SHP77 treated with DMSO at 0.1 percent for 48 hours (cell line): ENCODE results near the gene SLC25A15.

Source experiments
- DNase-seq: peaks from one replicate; lab custom pipeline; 2025; lab: John Stamatoyannopoulos, UW

SLC25A15 gene

DNA sequence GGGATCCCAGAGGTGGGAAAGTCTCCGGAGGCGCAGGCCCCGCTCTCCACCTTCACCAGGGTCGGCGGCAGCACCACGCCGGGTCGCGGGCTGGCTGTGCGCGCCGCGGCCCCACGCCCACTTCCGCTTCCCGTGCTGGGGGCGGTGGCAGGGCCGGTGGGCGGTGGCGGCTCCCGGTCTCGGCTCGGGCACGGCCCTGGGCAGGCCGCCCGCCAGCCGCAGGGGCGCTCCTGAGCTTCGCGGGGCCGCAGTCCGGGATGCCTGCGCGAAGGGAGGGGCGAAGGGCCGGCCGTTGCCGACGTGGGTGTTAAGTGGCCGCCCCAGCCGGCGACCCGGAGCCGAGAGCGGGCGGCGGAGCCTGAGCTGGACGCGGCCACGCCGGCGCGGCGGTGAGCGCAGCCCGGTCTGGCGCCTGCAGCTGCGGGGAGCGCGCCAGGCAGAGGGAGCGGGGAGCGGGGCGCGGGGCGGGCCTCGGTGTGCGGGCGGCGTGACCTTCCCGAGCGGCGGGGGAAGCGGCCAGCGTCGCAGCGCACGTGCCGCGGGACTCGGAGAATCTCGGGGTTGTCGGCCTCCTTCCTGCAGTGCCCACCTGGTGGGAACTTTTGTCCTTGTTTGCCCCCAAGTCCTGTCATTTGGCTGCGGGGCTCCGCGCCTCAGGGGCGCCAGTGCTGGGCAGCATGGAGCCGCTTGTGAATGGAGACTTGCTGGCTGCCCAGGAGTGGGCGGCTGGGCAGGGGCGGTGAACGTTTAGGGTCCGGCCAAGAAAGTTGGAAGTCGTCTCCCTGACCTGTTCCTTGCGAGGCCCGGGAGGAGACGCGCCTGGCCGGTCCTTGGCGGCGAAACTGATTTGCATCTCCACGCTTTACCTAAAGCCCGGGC is at the start of gene SLC25A15:
SLC25A15 (plus strand) TSS at position 337 of the 879 bp plus-strand sequence. CDS start 3,616 bp downstream, outside the sequence.
- peak; percentile 12 for DNase-seq

DNA sequence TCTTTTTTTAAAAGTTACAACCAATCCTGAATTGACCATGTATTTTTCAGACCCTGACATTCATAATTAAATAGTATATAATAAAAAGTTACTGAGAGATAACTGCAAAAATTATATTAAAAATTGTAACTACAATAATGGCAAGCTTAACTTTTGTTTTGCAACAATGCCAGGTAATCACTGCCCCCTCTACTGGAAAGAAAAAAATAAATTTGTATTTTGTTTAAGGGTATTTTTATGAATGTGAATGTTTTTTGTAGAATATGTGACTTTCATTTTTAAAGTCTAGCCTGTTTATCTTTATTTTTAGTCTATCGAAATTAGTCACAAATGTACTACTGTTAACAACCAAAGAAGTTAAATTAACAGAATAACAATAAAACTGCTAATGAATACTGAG is 40.1 kb upstream of the SLC25A15 start:
- DNase-seq, result no peak

DNA sequence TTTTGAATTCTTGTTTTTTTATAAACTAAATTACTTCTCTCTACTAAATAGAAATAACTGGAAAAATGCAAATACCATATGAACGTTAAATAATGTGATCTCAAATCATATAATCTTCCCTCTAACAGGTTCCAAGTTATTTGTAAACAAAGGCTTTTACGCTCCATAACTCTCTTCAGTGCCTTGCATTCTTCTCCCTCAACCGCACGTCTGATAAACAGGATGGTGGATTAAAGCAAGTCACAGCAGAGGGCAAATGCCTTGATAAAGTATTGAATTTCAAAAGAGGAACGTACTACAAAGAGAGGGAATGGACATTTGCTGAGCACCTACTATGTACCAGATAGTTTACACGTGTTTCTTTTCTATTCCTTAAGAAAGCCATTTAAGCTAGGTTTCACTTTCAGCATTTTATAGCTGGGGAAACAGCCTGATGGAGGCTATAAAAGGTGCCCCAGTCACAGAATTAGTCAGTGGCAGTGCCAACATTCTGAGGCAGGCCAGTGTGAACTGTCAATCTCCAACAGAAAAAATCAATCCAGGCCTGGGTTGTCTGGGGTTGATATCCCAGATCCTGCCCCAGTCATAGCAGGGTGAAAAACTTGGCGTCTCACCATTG is 34.2 kb upstream of the SLC25A15 start:
- no peak for DNase-seq

DNA sequence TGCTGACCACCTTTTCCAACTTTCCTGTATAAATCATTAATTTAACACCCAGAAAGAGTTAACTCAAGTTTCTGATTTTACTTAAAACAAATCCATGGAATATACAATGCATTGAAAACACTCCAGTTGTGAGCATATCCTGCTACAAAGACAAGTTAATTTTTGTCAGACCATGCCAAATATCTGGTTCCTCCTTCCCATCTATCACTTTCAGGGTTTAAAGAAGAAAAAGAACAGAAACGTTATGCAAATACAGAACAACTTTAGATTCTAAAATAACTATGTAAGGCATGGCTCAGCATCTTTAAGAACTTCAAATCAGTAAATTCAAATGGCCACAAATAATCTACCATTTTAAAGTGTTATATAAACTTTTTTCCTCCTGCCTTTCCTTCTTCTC is 33.4 kb upstream of the SLC25A15 start:
- no peak for DNase-seq

DNA sequence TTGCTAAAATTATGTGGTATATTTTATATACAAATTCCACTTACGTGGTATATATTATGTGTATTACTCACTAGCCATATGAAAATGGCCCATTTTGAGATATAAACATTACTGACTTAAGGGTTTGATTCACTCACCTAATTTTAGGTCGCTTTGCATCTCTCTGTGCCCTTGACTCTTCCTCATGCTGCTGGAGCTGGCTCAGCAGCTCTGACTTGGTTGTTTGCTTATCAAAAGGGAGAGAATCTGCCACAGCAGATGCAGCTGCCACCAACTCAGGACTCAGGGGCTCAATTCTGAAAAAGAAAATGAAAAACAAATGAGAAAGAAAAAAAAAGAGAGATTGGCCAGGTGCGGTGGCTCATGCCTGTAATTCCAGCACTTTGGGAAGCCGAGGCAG is 30.6 kb upstream of the SLC25A15 start:
- DNase-seq, result no peak

DNA sequence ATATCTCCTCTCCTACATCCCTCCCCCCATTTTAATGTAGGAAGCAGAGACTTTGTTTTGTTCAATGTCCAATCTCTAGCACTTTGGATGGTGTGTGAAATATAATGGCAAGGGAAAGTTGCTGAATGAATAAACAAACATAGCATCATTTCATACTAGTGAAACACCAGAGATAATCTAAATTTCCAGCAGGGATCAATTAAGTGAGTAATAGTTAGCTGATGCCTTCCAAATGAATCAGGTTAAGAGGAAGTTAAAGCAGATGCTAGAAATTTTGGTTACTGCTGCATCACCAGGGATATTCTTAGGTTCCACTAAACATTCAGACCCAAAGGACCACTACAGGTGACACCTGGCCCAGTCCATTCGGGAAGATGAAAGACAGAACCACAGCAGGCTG is 26.6 kb upstream of the SLC25A15 start:
- no peak for DNase-seq

DNA sequence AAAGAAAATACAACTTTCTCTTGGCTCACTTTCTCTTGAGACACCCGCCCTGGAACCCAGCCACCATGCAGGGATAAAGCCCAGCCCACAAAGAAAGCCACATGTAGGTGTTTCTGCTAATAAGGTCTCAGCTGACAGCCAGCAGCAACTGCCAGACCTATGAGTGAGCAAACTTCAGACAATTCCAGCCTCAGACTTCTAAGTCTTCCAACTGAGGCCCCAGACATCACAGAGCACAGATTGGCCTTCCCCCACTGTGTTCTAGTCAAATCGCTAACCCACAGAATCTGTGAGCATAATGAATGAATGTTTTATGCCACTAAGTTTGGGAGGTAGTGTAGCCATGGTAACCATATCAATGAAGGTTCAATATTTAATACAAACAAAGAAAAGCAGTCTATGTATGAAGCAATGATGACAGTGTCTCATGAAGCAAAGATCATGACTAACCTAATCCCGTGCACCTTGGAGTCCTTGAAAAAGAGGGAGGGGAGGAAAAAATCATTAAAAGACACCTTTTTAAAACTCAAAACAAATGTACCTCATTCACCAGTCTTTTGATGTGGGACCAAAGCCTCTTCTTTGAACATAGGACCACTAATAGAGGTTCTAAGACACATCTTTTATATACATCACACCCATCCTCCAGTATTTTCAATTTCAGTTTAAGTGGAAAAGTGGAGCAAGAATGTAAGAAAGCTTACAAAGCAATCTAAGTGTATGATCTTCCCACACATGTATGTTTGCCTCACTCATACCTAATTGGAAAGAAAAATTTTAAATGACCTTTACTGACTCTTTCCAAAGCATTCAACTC is 24.6 kb upstream of the SLC25A15 start:
- no peak for DNase-seq

DNA sequence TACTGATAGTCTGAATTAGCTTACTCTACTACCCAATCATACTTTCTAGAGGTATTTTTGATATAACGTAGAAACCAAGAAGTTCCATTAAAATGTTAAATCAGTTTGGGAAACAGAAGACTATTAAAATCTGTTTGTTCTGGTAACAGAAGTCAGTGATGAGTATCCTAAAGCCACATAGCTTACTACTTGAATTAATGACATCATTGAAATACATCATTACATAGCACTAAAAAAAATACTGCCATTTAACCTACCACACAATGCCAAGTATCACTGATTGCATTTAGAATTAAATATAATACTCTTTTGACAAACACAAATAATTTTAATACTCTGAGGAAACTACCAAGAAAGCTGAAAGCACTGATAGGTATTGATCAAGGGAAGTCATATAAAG is 23.8 kb upstream of the SLC25A15 start:
- DNase-seq, result no peak

DNA sequence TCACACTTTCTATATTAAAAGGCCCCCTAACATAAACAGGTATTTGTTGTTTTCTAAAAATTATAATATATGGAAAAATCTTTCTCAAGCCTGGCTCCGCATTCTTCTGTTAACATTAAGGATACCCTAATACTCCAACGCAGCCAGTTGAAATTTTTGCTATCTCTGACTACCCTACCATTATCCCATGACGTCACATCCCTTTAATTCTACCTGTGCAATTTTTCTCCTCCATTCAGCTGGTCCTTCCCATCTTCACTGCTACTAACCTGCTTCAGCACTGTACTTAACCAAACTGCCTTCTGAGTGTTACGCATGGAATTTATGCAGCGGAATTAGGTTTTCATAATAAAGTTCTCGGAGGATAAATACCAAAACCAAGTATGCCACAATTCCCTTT is 19.4 kb upstream of the SLC25A15 start:
- no peak for DNase-seq

DNA sequence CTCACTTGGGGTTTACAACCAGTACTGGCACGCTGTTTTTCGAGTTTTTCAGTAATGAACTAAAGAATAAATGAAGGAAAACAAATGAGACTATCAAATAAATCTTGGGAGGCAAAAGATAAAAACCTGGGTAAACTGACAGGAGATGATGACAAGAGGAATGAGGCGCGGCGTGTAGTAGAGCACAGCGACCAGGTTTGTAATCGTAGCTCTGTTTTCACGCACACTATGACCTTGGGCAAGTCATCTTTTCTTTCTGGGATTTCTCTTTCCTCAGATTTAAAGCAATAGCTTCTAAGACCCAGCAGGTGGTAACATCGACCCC is 18.8 kb upstream of the SLC25A15 start:
- no peak for DNase-seq

DNA sequence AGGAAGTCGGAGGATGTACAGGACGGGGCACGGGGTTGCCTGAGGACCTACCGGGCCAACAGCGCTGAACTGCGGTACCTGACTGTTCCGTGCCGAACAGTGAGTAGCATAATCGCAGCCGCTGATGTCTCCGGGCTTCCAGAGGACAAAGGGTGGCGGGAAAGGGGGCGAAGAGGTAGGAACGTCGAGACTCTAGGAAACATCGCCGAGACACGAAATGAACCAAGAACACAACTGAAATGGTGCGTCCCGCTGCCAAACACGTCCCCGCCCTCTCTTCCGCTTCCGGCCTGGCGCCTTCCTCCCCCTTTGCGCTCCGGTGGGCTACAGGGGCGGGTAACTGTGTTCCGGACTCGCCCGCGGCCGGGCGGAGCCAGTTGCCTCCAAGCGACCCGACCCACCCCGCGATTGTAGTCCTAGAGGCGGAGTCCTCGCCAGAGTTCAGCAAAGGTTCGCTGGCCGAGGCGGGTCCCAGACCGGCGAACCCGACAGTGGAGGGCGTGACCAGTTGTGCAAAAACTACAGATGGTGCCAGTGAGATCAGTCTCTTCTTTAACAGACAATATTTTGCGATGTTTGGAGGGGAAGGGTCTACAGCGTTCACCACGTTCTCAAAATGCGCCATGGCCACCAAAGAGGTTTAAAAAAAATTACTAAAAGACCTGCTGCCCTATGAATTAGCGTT is 18.3 kb upstream of the SLC25A15 start, which contains the start of gene MRPS31:
MRPS31 (minus strand) TSS at position 257 of the 685 bp plus-strand sequence; CDS start at position 203, 54 bp downstream.
- peak; percentile 62 for DNase-seq

DNA sequence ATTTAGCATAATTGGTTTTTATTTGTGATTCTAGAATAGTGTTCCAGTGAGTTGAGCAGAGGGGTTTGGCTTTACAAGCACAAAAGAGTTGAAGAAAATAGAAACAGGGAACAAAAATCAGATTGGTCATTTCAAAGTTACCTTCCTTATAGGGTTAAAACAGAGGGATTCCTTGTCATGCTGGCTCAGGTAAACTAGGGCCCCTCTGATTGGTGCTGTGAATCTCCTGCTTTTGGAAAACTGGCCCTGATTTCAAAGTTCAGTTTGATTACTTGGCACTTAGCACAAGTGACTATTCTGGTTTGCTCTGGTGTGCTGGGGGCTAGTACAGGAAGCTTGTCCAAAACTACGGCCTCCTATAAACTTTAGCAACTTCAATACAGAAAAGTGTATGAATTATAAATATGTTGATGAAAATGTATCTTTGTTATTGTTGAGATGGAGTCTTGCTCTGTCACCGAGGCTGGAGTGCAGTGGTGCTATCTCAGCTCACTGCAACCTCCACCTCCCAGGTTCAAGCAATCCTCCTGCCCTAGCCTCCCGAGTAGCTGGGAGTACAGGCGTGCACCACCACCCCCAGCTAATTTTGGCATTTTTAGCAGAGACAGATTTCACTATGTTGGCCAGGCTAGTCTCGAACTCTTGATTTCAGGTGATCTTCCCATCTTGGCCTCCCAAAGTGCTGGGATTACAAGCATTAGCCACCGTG is 16.5 kb upstream of the SLC25A15 start:
- no peak for DNase-seq

DNA sequence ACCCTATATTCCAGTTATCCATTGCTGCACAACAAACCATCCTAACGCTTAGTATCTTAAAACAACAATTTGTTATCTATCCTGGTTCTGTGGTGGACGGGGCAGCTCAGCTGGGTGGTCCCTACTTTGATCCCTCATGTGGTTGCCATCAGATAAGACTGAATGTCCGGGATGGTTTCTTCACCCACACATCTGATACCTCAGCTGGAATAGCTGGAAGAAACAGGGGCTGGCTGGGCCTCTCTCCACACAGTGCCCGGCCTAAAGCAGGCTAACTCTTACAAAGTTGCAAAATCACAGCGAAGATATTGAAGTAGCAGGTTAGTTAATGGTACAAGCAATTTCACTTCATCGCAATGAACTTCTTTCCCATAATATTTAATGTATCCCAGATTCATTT is 14.7 kb upstream of the SLC25A15 start:
- DNase-seq, result no peak

DNA sequence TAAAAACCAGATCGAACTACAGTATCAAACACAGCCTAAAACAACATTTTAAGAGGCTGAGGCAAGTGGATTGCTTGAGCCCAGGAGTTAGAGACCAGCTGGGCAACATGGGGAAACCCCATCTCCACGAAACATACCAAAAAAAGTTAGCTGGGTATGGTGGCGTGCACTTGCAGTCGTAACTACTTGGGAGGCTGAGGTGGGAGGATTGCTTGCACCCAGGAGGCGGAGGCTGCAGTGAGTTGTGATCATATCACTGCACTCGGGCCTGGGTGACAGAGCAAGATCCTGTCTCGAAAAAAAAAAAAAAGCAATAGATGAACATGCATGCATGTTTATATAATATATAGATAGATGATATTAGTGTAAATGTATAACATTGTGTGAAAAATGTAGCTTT is 13.2 kb upstream of the SLC25A15 start:
- no peak for DNase-seq

DNA sequence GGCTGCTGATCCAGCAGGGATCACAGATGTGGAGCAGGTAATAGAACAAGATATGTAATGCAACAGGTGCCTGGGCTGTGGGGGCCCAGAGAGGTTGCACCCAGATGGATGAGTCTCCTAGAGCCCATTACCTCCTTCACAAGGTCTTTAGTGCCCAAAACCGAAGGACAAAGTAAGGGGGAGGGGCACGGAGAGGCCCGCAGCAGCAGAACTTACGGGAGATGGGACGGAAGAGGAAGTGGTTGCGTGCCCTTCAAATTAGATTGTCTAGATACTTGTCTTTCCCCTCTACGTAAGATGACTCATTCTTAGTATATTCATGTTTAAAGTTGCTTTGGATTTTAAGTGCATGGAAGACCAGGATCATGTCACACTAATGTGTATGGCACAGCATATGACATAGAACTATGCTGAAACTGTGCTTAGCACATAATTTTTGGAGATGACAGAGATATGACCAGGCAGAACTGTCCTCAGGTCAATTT is 12.7 kb upstream of the SLC25A15 start:
- no peak for DNase-seq

DNA sequence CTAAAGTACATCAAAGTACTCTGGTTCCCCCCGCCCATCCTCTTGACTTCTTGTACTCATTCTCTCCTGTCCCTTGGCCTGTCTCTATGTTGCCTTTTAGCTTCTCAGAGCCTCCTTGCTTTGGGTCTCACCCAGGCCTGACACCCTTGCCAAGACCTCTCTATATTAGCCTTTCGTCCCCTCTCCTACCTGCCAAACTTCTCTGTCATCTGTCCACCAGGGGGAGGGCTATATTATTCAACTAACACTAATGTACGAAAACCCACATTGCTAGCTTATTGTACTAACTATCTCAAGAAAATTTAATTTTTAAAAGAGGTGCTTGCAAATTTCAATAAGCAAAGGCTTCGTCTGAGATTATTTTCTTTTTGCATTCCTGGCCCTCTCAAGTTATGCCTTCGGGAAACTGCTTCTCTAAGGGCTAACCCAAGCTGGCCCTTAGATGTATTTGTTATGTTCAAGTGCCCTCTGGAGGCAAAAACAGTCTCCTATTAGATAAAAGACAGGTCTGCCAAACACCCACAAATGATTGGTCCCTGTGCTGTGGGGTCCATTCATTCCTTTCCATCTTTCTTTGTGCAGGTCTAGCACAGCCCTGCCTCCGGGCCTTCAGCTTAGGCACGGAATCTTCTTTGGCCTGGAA is 12.1 kb upstream of the SLC25A15 start:
- peak; percentile 79 for DNase-seq

DNA sequence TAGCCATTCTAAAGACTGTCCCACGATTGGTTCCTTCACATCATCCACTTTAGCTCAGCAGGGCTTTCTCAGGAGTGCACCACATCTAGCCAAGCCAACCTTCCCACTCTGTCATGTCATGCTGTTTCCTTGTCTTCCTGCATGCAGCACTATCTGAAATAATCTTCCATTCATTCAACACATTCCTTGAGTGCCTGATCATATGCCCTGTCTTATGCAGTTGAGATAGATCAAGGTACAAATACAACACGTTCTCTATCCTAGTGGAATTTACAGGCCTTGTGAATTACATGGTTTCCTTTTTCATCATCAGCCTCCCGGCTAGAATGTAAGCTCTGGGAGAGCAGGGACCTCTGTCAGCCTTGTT is 11.6 kb upstream of the SLC25A15 start:
- DNase-seq, result no peak

DNA sequence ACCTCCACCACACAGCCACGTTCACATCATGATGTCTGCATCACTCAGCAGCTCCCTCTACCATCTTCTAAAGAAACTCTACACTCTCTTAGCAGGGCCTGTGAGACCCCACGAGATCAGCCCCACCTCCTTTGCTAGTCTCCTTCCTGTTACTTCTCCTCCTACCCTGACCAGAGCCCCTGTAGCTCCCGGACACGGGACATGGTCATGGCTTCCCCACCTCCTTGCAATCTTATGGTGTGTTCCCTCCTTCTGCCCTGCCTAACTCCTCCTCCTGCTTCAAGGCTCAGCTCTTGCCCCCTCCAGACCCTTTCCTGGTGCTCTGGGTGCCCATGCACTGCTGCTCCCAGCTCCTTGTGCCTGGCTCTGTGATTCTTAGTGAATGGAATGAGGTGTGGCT is 10.4 kb upstream of the SLC25A15 start:
- DNase-seq, result no peak

DNA sequence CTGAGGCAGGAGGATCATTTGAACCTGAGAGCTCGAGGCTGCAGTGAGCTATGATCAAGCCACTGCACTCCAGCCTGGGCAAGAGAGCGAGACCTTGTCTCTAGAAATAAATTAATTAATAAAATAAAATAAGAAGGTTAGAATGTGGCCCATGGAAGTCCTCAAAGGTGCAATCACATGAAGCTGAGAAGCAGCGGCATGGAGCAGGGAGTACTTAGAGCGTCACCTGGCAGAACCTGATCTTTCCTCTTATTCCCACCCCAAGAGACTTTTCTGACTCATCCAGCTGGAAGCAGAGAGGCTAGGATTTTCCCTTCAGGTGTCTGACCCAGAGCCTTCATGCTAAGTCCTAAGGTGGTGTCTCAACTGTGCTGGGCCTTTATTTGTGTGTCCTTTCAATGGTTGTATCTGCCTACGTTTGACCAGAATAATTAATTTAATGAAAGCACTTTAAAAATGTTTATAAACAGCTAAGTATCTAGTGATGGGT is 9.6 kb upstream of the SLC25A15 start:
- no peak for DNase-seq

DNA sequence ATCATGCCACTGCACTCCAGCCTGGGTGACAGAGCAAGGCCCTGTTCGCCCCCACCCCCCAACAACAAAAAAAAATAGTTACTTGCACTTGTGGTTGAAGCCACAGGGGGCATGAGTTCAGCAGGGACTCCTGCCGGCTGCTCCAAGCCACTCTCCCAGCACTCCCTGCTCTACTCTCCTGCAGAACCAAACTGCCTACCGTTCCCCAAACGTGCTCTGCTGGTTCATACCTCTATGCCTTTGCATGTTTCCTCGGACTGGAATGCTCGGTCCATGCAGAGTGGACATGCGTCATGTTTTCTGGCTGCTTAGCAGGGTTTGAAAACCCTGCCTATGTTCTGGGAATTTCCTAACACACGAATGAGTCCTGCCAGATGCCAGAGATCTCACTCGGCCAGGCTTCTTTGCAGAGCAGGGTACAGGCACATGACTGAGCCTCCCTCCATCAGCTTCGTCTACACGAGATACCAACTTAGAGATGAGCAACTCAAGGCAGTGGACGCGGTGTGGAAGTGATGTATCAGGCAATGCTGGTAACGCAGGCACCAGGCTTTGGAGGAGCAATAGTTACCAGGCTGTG is 8.5 kb upstream of the SLC25A15 start:
- DNase-seq, result no peak
